Measurements from ENCODE around the gene LSR.

DNA sequence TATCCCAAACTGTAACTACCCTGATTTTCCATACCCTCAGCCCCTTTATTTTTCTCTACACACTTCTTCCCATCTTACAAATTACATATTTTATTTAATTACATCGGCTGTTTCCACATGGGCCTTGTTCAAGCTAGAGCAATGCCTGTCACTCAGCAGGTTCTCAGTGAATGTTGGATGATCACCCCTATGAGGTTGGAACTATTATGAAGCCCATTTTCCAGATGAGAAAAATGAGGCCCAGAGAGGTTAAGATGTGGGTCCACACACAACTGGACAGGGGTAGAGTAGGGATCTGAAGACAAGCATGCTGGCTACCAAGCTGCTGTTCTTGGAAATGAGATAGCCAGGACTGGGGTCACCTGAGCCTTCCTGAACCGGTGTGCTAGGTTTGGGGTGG, 53.2 kb downstream of the LSR start:
- TF ChIP-seq, protein P1, sequence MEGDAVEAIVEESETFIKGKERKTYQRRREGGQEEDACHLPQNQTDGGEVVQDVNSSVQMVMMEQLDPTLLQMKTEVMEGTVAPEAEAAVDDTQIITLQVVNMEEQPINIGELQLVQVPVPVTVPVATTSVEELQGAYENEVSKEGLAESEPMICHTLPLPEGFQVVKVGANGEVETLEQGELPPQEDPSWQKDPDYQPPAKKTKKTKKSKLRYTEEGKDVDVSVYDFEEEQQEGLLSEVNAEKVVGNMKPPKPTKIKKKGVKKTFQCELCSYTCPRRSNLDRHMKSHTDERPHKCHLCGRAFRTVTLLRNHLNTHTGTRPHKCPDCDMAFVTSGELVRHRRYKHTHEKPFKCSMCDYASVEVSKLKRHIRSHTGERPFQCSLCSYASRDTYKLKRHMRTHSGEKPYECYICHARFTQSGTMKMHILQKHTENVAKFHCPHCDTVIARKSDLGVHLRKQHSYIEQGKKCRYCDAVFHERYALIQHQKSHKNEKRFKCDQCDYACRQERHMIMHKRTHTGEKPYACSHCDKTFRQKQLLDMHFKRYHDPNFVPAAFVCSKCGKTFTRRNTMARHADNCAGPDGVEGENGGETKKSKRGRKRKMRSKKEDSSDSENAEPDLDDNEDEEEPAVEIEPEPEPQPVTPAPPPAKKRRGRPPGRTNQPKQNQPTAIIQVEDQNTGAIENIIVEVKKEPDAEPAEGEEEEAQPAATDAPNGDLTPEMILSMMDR (optimal IDR thresholded peaks at IDR 0.05 in 1 of 3, IDR thresholded peaks at IDR 0.05 in 1 of 3, conservative IDR thresholded peaks at IDR 0.05 in 1 of 3; ENCODE audit: extremely low read depth in 1 of 3, insufficient read depth in 2 of 3, low read length in 3 of 3): no peak
- TF ChIP-seq EZH2 (IDR thresholded peaks at IDR 0.05; ENCODE audit: low read length): no peak
